ENCODE results near the gene NRXN3. TPM values are rescaled to one million over a fixed set of nuclear protein-coding genes. Genes with fewer than 3 reads are reported as not detected.

NRXN3 gene
- total RNA-seq, 1 donor from 2014 or later, result 18.0 TPM

GRCh38 chr14:79809849-79810612, 1639.9 kb downstream of the NRXN3 start:
- no peak overlapping the region for H3K4me3 Mint-ChIP-seq (ENCODE audit: unreplicated experiment)
- H3K36me3 Mint-ChIP-seq (ENCODE audit: low read depth, unreplicated experiment), result no peaks in the 10 kb centered on the region
- H3K4me3 ChIP-seq (ENCODE audit: insufficient read depth, low read depth, low read length), result no peak overlapping the region
- H3K27me3 ChIP-seq (ENCODE audit: insufficient read depth, low read length), result no peaks in the 10 kb centered on the region
- no peak overlapping the region for H3K9ac ChIP-seq (ENCODE audit: low read length)
- no peak overlapping the region for H3K27ac ChIP-seq (ENCODE audit: low read depth, low read length)
- H3K79me2 ChIP-seq (ENCODE audit: insufficient read depth, low read length), result no peaks in the 10 kb centered on the region
- H3K4me2 ChIP-seq (ENCODE audit: low read length), result no peak overlapping the region
- no peaks in the 10 kb centered on the region for H3K9me3 Mint-ChIP-seq (ENCODE audit: unreplicated experiment)
- H3K27ac Mint-ChIP-seq (ENCODE audit: unreplicated experiment), result no peak overlapping the region
- no peaks in the 10 kb centered on the region for H3K27me3 Mint-ChIP-seq (ENCODE audit: low read depth, unreplicated experiment)
- H3K9me3 ChIP-seq (ENCODE audit: insufficient read depth, low read depth, low read length), result no peaks in the 10 kb centered on the region
- H4K20me1 ChIP-seq (ENCODE audit: insufficient read depth, low read length), result no peaks in the 10 kb centered on the region
- TF ChIP-seq, protein P1, sequence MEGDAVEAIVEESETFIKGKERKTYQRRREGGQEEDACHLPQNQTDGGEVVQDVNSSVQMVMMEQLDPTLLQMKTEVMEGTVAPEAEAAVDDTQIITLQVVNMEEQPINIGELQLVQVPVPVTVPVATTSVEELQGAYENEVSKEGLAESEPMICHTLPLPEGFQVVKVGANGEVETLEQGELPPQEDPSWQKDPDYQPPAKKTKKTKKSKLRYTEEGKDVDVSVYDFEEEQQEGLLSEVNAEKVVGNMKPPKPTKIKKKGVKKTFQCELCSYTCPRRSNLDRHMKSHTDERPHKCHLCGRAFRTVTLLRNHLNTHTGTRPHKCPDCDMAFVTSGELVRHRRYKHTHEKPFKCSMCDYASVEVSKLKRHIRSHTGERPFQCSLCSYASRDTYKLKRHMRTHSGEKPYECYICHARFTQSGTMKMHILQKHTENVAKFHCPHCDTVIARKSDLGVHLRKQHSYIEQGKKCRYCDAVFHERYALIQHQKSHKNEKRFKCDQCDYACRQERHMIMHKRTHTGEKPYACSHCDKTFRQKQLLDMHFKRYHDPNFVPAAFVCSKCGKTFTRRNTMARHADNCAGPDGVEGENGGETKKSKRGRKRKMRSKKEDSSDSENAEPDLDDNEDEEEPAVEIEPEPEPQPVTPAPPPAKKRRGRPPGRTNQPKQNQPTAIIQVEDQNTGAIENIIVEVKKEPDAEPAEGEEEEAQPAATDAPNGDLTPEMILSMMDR (IDR thresholded peaks at IDR 0.05; ENCODE audit: insufficient read depth, low read depth, low read length), result peak; percentile 23
- TF ChIP-seq EZH2 (IDR thresholded peaks at IDR 0.05; ENCODE audit: insufficient read depth, low read length), result no peak
- DNase-seq (ENCODE audit: low read depth) (no peak), FAIRE-seq (no peak)
- no peaks in the 10 kb centered on the region for H3K4me1 Mint-ChIP-seq (ENCODE audit: low read depth, unreplicated experiment)
- no peaks in the 10 kb centered on the region for H3K4me1 ChIP-seq (ENCODE audit: insufficient read depth, low read length)
- H3K36me3 ChIP-seq (ENCODE audit: insufficient read depth, low read length), result no peaks in the 10 kb centered on the region
- no peak overlapping the region for H2AFZ ChIP-seq (ENCODE audit: low read depth, low read length)

- no peaks in the 10 kb centered on the region for H3K27me3 ChIP-seq (ENCODE audit: insufficient read depth, low read length)
- H4K20me1 ChIP-seq (ENCODE audit: insufficient read depth, low read length), result no peaks in the 10 kb centered on the region
- no peaks in the 10 kb centered on the region for H3K9me3 ChIP-seq (ENCODE audit: insufficient read depth, low read depth, low read length)
- Mint-ChIP-seq H3K4me1 (ENCODE audit: low read depth, unreplicated experiment) (no peaks in the 10 kb centered on the region), H3K4me3 (ENCODE audit: unreplicated experiment) (no peak overlapping the region), H3K9me3 (ENCODE audit: unreplicated experiment) (peaks cover 3% of the 10 kb centered on the region), H3K36me3 (ENCODE audit: low read depth, unreplicated experiment) (no peaks in the 10 kb centered on the region), H3K27me3 (ENCODE audit: low read depth, unreplicated experiment) (no peaks in the 10 kb centered on the region), H3K27ac (ENCODE audit: unreplicated experiment) (no peak overlapping the region)
- no peak overlapping the region for H3K4me2 ChIP-seq (ENCODE audit: low read length)
- H3K27ac ChIP-seq (ENCODE audit: low read depth, low read length), result no peak overlapping the region
- no peak overlapping the region for H3K9ac ChIP-seq (ENCODE audit: low read length)
- H3K79me2 ChIP-seq (ENCODE audit: insufficient read depth, low read length), result no peaks in the 10 kb centered on the region
- TF ChIP-seq, protein P1 (IDR thresholded peaks at IDR 0.05; ENCODE audit: insufficient read depth, low read depth, low read length), result no peak
- TF ChIP-seq EZH2 (IDR thresholded peaks at IDR 0.05; ENCODE audit: insufficient read depth, low read length), result no peak
- no peak for FAIRE-seq
- no peak overlapping the region for H2AFZ ChIP-seq (ENCODE audit: low read depth, low read length)
- H3K36me3 ChIP-seq (ENCODE audit: insufficient read depth, low read length), result no peaks in the 10 kb centered on the region
- DNase-seq (ENCODE audit: low read depth), result no peak
- H3K4me3 ChIP-seq (ENCODE audit: insufficient read depth, low read depth, low read length), result no peak overlapping the region
- H3K4me1 ChIP-seq (ENCODE audit: insufficient read depth, low read length), result no peaks in the 10 kb centered on the region
Measured at GRCh38 chr14:79820866-79821535, 1650.8 kb downstream of the NRXN3 start.

GRCh38 chr14:79822034-79822433, 1651.9 kb downstream of the NRXN3 start:
- no peak for TF ChIP-seq EZH2 (IDR thresholded peaks at IDR 0.05; ENCODE audit: insufficient read depth, low read length)
- TF ChIP-seq, protein P1 (IDR thresholded peaks at IDR 0.05; ENCODE audit: insufficient read depth, low read depth, low read length), result no peak
- H3K4me2 ChIP-seq (ENCODE audit: low read length), result no peak overlapping the region
- H3K36me3 ChIP-seq (ENCODE audit: insufficient read depth, low read length), result no peaks in the 10 kb centered on the region
- no peaks in the 10 kb centered on the region for H3K4me1 ChIP-seq (ENCODE audit: insufficient read depth, low read length)
- H3K79me2 ChIP-seq (ENCODE audit: insufficient read depth, low read length), result no peaks in the 10 kb centered on the region
- H3K27me3 Mint-ChIP-seq (ENCODE audit: low read depth, unreplicated experiment), result no peaks in the 10 kb centered on the region
- H3K4me1 Mint-ChIP-seq (ENCODE audit: low read depth, unreplicated experiment), result no peaks in the 10 kb centered on the region
- no peak overlapping the region for H3K9ac ChIP-seq (ENCODE audit: low read length)
- H3K27ac Mint-ChIP-seq (ENCODE audit: unreplicated experiment), result no peak overlapping the region
- DNase-seq (ENCODE audit: low read depth), result no peak
- no peaks in the 10 kb centered on the region for H3K36me3 Mint-ChIP-seq (ENCODE audit: low read depth, unreplicated experiment)
- H3K4me3 ChIP-seq (ENCODE audit: insufficient read depth, low read depth, low read length), result no peak overlapping the region
- no peaks in the 10 kb centered on the region for H4K20me1 ChIP-seq (ENCODE audit: insufficient read depth, low read length)
- H3K4me3 Mint-ChIP-seq (ENCODE audit: unreplicated experiment), result no peak overlapping the region
- no peak overlapping the region for H2AFZ ChIP-seq (ENCODE audit: low read depth, low read length)
- H3K27ac ChIP-seq (ENCODE audit: low read depth, low read length), result no peak overlapping the region
- no peak for FAIRE-seq
- no peaks in the 10 kb centered on the region for H3K9me3 ChIP-seq (ENCODE audit: insufficient read depth, low read depth, low read length)
- H3K27me3 ChIP-seq (ENCODE audit: insufficient read depth, low read length), result no peaks in the 10 kb centered on the region
- H3K9me3 Mint-ChIP-seq (ENCODE audit: unreplicated experiment), result peaks cover 3% of the 10 kb centered on the region

Measured in astrocyte (in vitro differentiated cells and primary cell).